Fibroblast of lung (primary cell): ENCODE measurements around the gene LIF. TPM values are rescaled to one million over a fixed set of nuclear protein-coding genes. Genes with fewer than 3 reads are reported as not detected.
A peak's percentile ranks its signal among the peaks of the same experiment; 100 is the strongest.

Experiments
- DNase-seq, 2 donors: peaks; one replicate each; pipeline versions ENCODE4 v3.0.0 to v3.0.0-alpha.2; 2010; ENCODE audit warnings: low read depth in 2 of 2
- H2AFZ ChIP-seq: 2 replicates; pipeline ENCODE4 v1.5.1; 2012; ENCODE audit warnings: low read length, control low read depth, inconsistent platforms
- H3K27ac ChIP-seq: 2 replicates; pipeline ENCODE4 v1.5.1; 2011; ENCODE audit warnings: low read length, control low read depth; ENCODE audit not compliant: insufficient read depth
- H3K27me3 ChIP-seq: 2 replicates; pipeline ENCODE4 v1.5.1; 2011; ENCODE audit warnings: mild to moderate bottlenecking, low read length; ENCODE audit not compliant: control insufficient read depth, insufficient read depth
- H3K36me3 ChIP-seq: 2 replicates; pipeline ENCODE4 v1.5.1; 2011; ENCODE audit warnings: low read length; ENCODE audit not compliant: control insufficient read depth, insufficient read depth
- H3K4me1 ChIP-seq: 2 replicates; pipeline ENCODE4 v1.5.1; 2011; ENCODE audit warnings: low read length; ENCODE audit not compliant: control insufficient read depth, insufficient read depth; ENCODE audit errors: extremely low read depth
- H3K4me2 ChIP-seq: 2 replicates; pipeline ENCODE4 v1.5.1; 2011; ENCODE audit warnings: low read length, control low read depth; ENCODE audit not compliant: insufficient read depth; ENCODE audit errors: extremely low read depth
- H3K4me3 ChIP-seq, 4 experiments: fragments of 200-600 bp in 1 of 4; sonication (generic) in 1 of 4; replicated peaks in 1 of 4; 2 replicates each; pipeline ENCODE4 v1.5.1; 2011 to 2016; ENCODE audit warnings: low read length in 4 of 4, low read depth in 3 of 4, mild to moderate bottlenecking in 3 of 4, control low read depth in 2 of 4, inconsistent platforms in 1 of 4, mixed read lengths in 1 of 4; ENCODE audit not compliant: insufficient read depth in 1 of 4; ENCODE audit errors: control extremely low read depth in 1 of 4
- H3K79me2 ChIP-seq: 2 replicates; pipeline ENCODE4 v1.5.1; 2012; ENCODE audit warnings: mild to moderate bottlenecking, low read length, inconsistent platforms; ENCODE audit not compliant: control insufficient read depth, insufficient read depth
- H3K9ac ChIP-seq: 2 replicates; pipeline ENCODE4 v1.5.1; 2011; ENCODE audit warnings: mild to moderate bottlenecking, low read length, control low read depth; ENCODE audit not compliant: insufficient read depth
- H3K9me3 ChIP-seq: 2 replicates; pipeline ENCODE4 v1.5.1; 2012; ENCODE audit warnings: low read depth, low read length; ENCODE audit not compliant: control insufficient read depth, insufficient read depth
- H4K20me1 ChIP-seq: 2 replicates; pipeline ENCODE4 v1.5.1; 2011; ENCODE audit warnings: low read length; ENCODE audit not compliant: control insufficient read depth, insufficient read depth; ENCODE audit errors: extremely low read depth
- EZH2 ChIP-seq: IDR thresholded peaks from 2 replicates; pipeline ENCODE4 v1.5.1; 2012; ENCODE audit warnings: low read length, control low read depth, mild to moderate bottlenecking; ENCODE audit errors: missing control alignments
- polyA plus RNA-seq, 2 donors: library from polyadenylated mRNA; depleted of rRNA in 1 of 2; stranded (reverse) in 1 of 2; unstranded in 1 of 2; fragments of >200 nt; gene quantifications; 2 replicates each; pipeline ENCODE4 v1.2.1, GENCODE V29; 2011 to 2012; ENCODE audit warnings: missing spikeins in 1 of 2
- total RNA-seq: library from RNA; depleted of rRNA; stranded (reverse); fragments of >200 nt; gene quantifications from 2 replicates; pipeline ENCODE4 v1.2.1, GENCODE V29; 2014
- TF ChIP-seq, protein P1 (sequence below), 2 donors: IDR thresholded peaks in 1 of 2; conservative IDR thresholded peaks in 1 of 2; 1 replicate in 1 of 2; 2 replicates in 1 of 2; pipeline ENCODE4 v1.5.1; 2011 to 2012; ENCODE audit warnings: low read length in 2 of 2, control low read depth in 1 of 2, inconsistent platforms in 1 of 2, low read depth in 1 of 2, mild to moderate bottlenecking in 1 of 2

The LIF gene
- total and polyA plus RNA-seq, 2 donors (not counting 1 experiment from before 2014, with no cell fraction given), result 4.5 to 11.2 TPM

DNA sequence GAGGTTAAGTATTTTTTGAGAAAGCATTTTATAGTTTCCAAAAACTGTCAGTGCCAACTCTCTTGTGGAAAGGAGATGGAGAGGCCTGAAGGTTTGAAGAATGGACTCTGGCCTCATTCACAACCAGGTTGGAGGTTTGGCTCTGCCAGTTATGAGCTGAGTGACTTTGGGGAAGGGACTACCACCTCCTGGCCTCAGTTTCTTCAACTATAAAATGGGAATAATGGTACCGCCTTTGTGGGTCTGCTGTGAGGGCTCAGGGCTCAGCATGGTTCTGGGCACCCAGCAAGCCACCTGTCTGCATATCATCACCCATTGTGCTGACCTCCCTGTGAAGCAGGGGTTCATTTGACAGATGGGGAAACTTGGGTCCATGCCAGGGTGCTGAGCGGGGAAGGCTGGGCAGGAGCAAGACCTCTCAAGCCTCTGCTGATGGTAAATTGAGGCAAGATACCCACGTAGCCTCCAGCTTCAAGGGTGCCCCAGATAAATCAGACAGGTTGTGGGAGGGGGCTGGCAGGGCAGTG lies 3.5 kb upstream of the LIF start:
- H3K4me2 ChIP-seq, result no peak overlapping the region
- H3K79me2 ChIP-seq, result peaks cover 24% of the 10 kb centered on the region
- no peak overlapping the region for H3K27ac ChIP-seq
- peaks cover 50% of the 10 kb centered on the region for H3K4me1 ChIP-seq
- DNase-seq, result no peak
- H3K4me3 ChIP-seq, result no peak overlapping the region
- H2AFZ ChIP-seq, result no peak overlapping the region
- no peaks in the 10 kb centered on the region for H3K9me3 ChIP-seq
- H3K36me3 ChIP-seq, result no peaks in the 10 kb centered on the region
- H3K9ac ChIP-seq, result no peak overlapping the region
- no peaks in the 10 kb centered on the region for H4K20me1 ChIP-seq
- no peaks in the 10 kb centered on the region for H3K27me3 ChIP-seq
- TF ChIP-seq, protein P1, sequence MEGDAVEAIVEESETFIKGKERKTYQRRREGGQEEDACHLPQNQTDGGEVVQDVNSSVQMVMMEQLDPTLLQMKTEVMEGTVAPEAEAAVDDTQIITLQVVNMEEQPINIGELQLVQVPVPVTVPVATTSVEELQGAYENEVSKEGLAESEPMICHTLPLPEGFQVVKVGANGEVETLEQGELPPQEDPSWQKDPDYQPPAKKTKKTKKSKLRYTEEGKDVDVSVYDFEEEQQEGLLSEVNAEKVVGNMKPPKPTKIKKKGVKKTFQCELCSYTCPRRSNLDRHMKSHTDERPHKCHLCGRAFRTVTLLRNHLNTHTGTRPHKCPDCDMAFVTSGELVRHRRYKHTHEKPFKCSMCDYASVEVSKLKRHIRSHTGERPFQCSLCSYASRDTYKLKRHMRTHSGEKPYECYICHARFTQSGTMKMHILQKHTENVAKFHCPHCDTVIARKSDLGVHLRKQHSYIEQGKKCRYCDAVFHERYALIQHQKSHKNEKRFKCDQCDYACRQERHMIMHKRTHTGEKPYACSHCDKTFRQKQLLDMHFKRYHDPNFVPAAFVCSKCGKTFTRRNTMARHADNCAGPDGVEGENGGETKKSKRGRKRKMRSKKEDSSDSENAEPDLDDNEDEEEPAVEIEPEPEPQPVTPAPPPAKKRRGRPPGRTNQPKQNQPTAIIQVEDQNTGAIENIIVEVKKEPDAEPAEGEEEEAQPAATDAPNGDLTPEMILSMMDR (conservative IDR thresholded peaks at IDR 0.05 in 1 of 2, IDR thresholded peaks at IDR 0.05 in 1 of 2; ENCODE audit: low read depth in 1 of 2, low read length in 2 of 2), result no peak
- TF ChIP-seq EZH2, result no peak

DNA sequence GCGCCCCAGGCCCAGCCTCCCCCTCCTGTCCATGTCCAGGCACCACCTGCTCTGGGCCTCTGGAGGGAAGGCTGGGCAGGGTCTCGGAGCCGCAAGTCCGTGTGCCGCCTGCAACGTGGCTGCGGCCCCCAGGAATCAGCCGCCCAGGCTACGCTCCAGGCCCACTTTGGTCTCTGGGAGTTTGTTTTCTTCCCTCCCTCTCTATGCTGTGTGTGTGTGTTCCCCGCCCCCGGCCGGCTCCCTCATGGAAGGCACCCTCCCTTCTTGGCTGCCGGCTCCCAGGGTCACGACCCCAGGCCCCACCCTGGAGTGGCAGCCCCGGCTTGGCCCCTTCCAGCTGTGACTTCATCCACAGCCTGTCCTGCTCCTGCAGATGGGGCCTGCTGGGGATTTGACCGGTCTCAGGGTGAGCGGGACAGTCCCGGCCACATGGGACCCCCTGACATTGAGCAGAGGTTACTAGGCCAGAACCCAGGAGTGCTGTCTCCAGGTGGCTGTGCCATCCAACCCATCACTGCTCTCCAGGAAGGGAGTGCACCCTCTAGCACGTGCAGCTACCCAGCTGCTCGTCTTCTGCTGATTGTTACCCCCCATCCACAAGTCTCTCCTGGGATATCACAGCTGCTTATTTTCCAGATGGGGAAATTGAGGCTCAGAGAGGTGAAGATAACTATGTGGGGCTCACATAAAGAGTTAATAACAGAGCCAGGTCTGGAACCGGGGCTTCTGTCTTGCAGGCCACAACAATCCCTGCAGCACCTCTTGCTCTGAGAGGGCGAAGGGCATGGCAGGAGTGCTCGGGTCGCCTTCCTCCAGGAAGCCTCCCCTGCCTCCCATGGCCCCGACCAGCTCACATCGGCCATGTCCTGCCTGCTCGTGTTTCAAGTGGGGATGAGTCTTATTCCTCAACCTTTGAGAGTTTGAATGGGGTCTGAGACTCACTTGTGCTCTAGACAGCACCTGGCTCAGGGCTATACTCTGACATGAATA lies 2.8 kb upstream of the LIF start:
- Histone ChIP-seq H3K9ac (peak overlapping the region; percentile 28), H3K9me3 (no peaks in the 10 kb centered on the region), H3K36me3 (peaks cover 3% of the 10 kb centered on the region), H2AFZ (no peak overlapping the region), H3K4me3 (peak overlapping the region in 2 of 4 experiments; percentile 11 to 33), H3K4me2 (peak overlapping the region; percentile 54), H3K79me2 (peaks cover 30% of the 10 kb centered on the region), H3K27ac (peak overlapping the region; percentile 67), H4K20me1 (no peaks in the 10 kb centered on the region), H3K4me1 (peaks cover 54% of the 10 kb centered on the region), H3K27me3 (no peaks in the 10 kb centered on the region)
- TF ChIP-seq, protein P1 (conservative IDR thresholded peaks at IDR 0.05 in 1 of 2, IDR thresholded peaks at IDR 0.05 in 1 of 2; ENCODE audit: low read depth in 1 of 2, low read length in 2 of 2), result no peak
- no peak for TF ChIP-seq EZH2
- peak in 1 of 2 donors; percentile 79 for DNase-seq

- Histone ChIP-seq H3K27me3 (no peaks in the 10 kb centered on the region), H4K20me1 (no peaks in the 10 kb centered on the region), H3K4me3 (peak overlapping the region in 1 of 4 experiments; percentile 33), H3K9me3 (no peaks in the 10 kb centered on the region), H2AFZ (no peak overlapping the region), H3K4me1 (peaks cover 51% of the 10 kb centered on the region), H3K27ac (peak overlapping the region; percentile 67), H3K36me3 (peaks cover 11% of the 10 kb centered on the region), H3K4me2 (peak overlapping the region; percentile 54), H3K79me2 (peaks cover 38% of the 10 kb centered on the region), H3K9ac (no peak overlapping the region)
- TF ChIP-seq, protein P1 (conservative IDR thresholded peaks at IDR 0.05 in 1 of 2, IDR thresholded peaks at IDR 0.05 in 1 of 2; ENCODE audit: low read depth in 1 of 2, low read length in 2 of 2), result no peak
- no peak for TF ChIP-seq EZH2
- DNase-seq, result no peak
Observed at GRCh38 chr22:30248484-30248883, 1.9 kb upstream of the LIF start.
